Activated naive CD8-positive, alpha-beta T cell treated with anti-CD3 and anti-CD28 coated beads, Interleukin-2, amount 50 U/mL, for 16 hours (primary cell): Measurements from ENCODE around the gene CREB3.

Experiments used
- DNase-seq: peaks from one replicate; pipeline ENCODE4 v3.0.0-alpha.2; 2020; ENCODE audit warnings: low read depth, low spot score

CREB3 gene

GRCh38 chr9:35700942-35701341 lies 31.5 kb upstream of the CREB3 start:
- DNase-seq: no peak

GRCh38 chr9:35702696-35703095 lies 29.8 kb upstream of the CREB3 start:
- DNase-seq: no peak

GRCh38 chr9:35703906-35704672 lies 28.4 kb upstream of the CREB3 start:
- DNase-seq: no peak

- DNase-seq: no peak
Observed at GRCh38 chr9:35705372-35705771, 27.1 kb upstream of the CREB3 start.

- DNase-seq: no peak
Observed at GRCh38 chr9:35705836-35706430, 26.5 kb upstream of the CREB3 start.

- DNase-seq: no peak
Observed at GRCh38 chr9:35706951-35707350, 25.5 kb upstream of the CREB3 start.

- DNase-seq: no peak
Observed at GRCh38 chr9:35708146-35708545, 24.3 kb upstream of the CREB3 start.

GRCh38 chr9:35710818-35711500 lies 21.5 kb upstream of the CREB3 start:
- no peak for DNase-seq

- DNase-seq: no peak
Observed at GRCh38 chr9:35711501-35712428, 20.7 kb upstream of the CREB3 start.

GRCh38 chr9:35712762-35713400 lies 19.6 kb upstream of the CREB3 start:
- no peak for DNase-seq

- no peak for DNase-seq
Observed at GRCh38 chr9:35713578-35713977, 18.9 kb upstream of the CREB3 start.

- DNase-seq: no peak
Observed at GRCh38 chr9:35714123-35714522, 18.3 kb upstream of the CREB3 start.

GRCh38 chr9:35714579-35715252 lies 17.8 kb upstream of the CREB3 start:
- no peak for DNase-seq

GRCh38 chr9:35716230-35716629 lies 16.2 kb upstream of the CREB3 start:
- DNase-seq: no peak

GRCh38 chr9:35717132-35717870 lies 15.2 kb upstream of the CREB3 start:
- DNase-seq: no peak

GRCh38 chr9:35718721-35719511 lies 13.6 kb upstream of the CREB3 start:
- DNase-seq: no peak

- no peak for DNase-seq
Observed at GRCh38 chr9:35719546-35719945, 12.9 kb upstream of the CREB3 start.

- no peak for DNase-seq
Observed at GRCh38 chr9:35723426-35723825, 9.0 kb upstream of the CREB3 start.

GRCh38 chr9:35723908-35724307 lies 8.6 kb upstream of the CREB3 start:
- DNase-seq: no peak
